Bronchial epithelial cell (primary cell): ENCODE data around the gene HLCS. TPM values are rescaled to one million over a fixed set of nuclear protein-coding genes. Genes with fewer than 3 reads are reported as not detected.

Experiments
- DNase-seq: peaks from one replicate; pipeline ENCODE4 v3.0.0-alpha.2; 2010; ENCODE audit warnings: low read depth
- FAIRE-seq: peaks from 2 replicates; lab custom pipeline; 2011; peaks lifted over from hg19 to GRCh38; lab: Jason Lieb, UNC
- H3K27me3 ChIP-seq: 2 replicates; pipeline ENCODE4 v1.5.1; 2011; ENCODE audit warnings: low read length; ENCODE audit not compliant: control insufficient read depth, insufficient read depth
- H3K36me3 ChIP-seq: 2 replicates; pipeline ENCODE4 v1.5.1; 2011; ENCODE audit warnings: low read length; ENCODE audit not compliant: control insufficient read depth, insufficient read depth
- H3K4me3 ChIP-seq: 2 replicates; pipeline ENCODE4 v1.5.1; 2011; ENCODE audit warnings: mild to moderate bottlenecking, low read depth, low read length, control low read depth
- CTCF ChIP-seq: IDR thresholded peaks from 2 replicates; pipeline ENCODE4 v1.5.1; 2011; ENCODE audit warnings: mild to moderate bottlenecking, moderate library complexity, low read length, control low read depth, inconsistent platforms; ENCODE audit not compliant: insufficient read depth, severe bottlenecking
- total RNA-seq: library from RNA; depleted of rRNA; stranded (reverse); fragments of >200 nt; gene quantifications from 2 replicates; pipeline ENCODE4 v1.2.1, GENCODE V29; 2014

Gene HLCS
- total RNA-seq, 1 donor from 2014 or later, result 26.3 TPM

GRCh38 chr21:36798491-36798890, 168.0 kb downstream of the HLCS start:
- no peak for TF ChIP-seq CTCF
- no peak for FAIRE-seq

GRCh38 chr21:36796070-36796469, 170.4 kb downstream of the HLCS start:
- DNase-seq (no peak), FAIRE-seq (no peak)
- no peak for TF ChIP-seq CTCF
- Histone ChIP-seq H3K27me3 (no peaks in the 10 kb centered on the region), H3K4me3 (no peak overlapping the region), H3K36me3 (no peaks in the 10 kb centered on the region)

More at GRCh38 chr21:36798491-36798890, 168.0 kb downstream of the HLCS start:
- H3K27me3 ChIP-seq, result no peaks in the 10 kb centered on the region
- no peak for DNase-seq
- H3K36me3 ChIP-seq, result no peaks in the 10 kb centered on the region
- no peak overlapping the region for H3K4me3 ChIP-seq

- peak; percentile 99 for FAIRE-seq
- H3K27me3 ChIP-seq, result no peaks in the 10 kb centered on the region
- no peaks in the 10 kb centered on the region for H3K36me3 ChIP-seq
- H3K4me3 ChIP-seq, result no peak overlapping the region
- peak; percentile 96 for DNase-seq
- TF ChIP-seq CTCF, result no peak
These were observed 173.9 kb downstream of the HLCS start for GRCh38 chr21:36792505-36792967.

- DNase-seq (no peak), FAIRE-seq (no peak)
- Histone ChIP-seq H3K36me3 (no peaks in the 10 kb centered on the region), H3K4me3 (no peak overlapping the region), H3K27me3 (no peaks in the 10 kb centered on the region)
- no peak for TF ChIP-seq CTCF
These were observed 174.6 kb downstream of the HLCS start for GRCh38 chr21:36791695-36792470.

GRCh38 chr21:36791180-36791579, 175.3 kb downstream of the HLCS start:
- FAIRE-seq (no peak), DNase-seq (no peak)
- no peak for TF ChIP-seq CTCF
- no peak overlapping the region for H3K4me3 ChIP-seq
- no peaks in the 10 kb centered on the region for H3K36me3 ChIP-seq
- H3K27me3 ChIP-seq, result no peaks in the 10 kb centered on the region

GRCh38 chr21:36790616-36791015, 175.9 kb downstream of the HLCS start:
- no peak for TF ChIP-seq CTCF
- H3K4me3 ChIP-seq, result no peak overlapping the region
- H3K36me3 ChIP-seq, result no peaks in the 10 kb centered on the region
- FAIRE-seq (no peak), DNase-seq (no peak)
- no peaks in the 10 kb centered on the region for H3K27me3 ChIP-seq
